Measurements from ENCODE around the gene FYB1.

- TF ChIP-seq, protein P1, sequence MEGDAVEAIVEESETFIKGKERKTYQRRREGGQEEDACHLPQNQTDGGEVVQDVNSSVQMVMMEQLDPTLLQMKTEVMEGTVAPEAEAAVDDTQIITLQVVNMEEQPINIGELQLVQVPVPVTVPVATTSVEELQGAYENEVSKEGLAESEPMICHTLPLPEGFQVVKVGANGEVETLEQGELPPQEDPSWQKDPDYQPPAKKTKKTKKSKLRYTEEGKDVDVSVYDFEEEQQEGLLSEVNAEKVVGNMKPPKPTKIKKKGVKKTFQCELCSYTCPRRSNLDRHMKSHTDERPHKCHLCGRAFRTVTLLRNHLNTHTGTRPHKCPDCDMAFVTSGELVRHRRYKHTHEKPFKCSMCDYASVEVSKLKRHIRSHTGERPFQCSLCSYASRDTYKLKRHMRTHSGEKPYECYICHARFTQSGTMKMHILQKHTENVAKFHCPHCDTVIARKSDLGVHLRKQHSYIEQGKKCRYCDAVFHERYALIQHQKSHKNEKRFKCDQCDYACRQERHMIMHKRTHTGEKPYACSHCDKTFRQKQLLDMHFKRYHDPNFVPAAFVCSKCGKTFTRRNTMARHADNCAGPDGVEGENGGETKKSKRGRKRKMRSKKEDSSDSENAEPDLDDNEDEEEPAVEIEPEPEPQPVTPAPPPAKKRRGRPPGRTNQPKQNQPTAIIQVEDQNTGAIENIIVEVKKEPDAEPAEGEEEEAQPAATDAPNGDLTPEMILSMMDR (conservative IDR thresholded peaks at IDR 0.05) = no peak
- TF ChIP-seq ZFX (IDR thresholded peaks at IDR 0.05) = no peak
Measured at GRCh38 chr5:39172593-39172992, 46.8 kb downstream of the FYB1 start.

Data from C4-2B (cell line).